Measurements from ENCODE around the gene WDR90. TPM values are rescaled to one million over a fixed set of nuclear protein-coding genes. Genes with fewer than 3 reads are reported as not detected.

The WDR90 gene
- total and polyA plus RNA-seq, 2 of the 13 experiments (the other 11 are each of a cell fraction or from before 2014, with no cell fraction given): 14.9 to 28.9 TPM

- no peak for TF ChIP-seq ZNF329 (CRISPR knock-in tag; IDR thresholded peaks at IDR 0.05; ENCODE audit: low read depth)
- no peak for TF ChIP-seq FOXA3 (CRISPR knock-in tag; IDR thresholded peaks at IDR 0.05)
- TF ChIP-seq MED1 (CRISPR knock-in tag; IDR thresholded peaks at IDR 0.05): peak; percentile 44
- peak; percentile 35; the same call in 1 of the 2 replicates for TF ChIP-seq ARID5B (CRISPR knock-in tag; IDR thresholded peaks at IDR 0.05)
- TF ChIP-seq ZNF766 (CRISPR knock-in tag; IDR thresholded peaks at IDR 0.05; ENCODE audit: borderline replicate concordance): no peak
- no peak for TF ChIP-seq ATF7 (IDR thresholded peaks at IDR 0.05)
- no peak for TF ChIP-seq ATF7 (CRISPR knock-in tag; IDR thresholded peaks at IDR 0.05)
- no peak for TF ChIP-seq ZNF430 (CRISPR knock-in tag; IDR thresholded peaks at IDR 0.05)
- no peak for TF ChIP-seq NR0B2 (CRISPR knock-in tag; IDR thresholded peaks at IDR 0.05)
- TF ChIP-seq ZNF230 (CRISPR knock-in tag; IDR thresholded peaks at IDR 0.05): no peak
- peak; percentile 83 for TF ChIP-seq TFAP4 (IDR thresholded peaks at IDR 0.05; ENCODE audit: borderline replicate concordance, low read depth)
- no peak for TF ChIP-seq ZNF513 (CRISPR knock-in tag; conservative IDR thresholded peaks at IDR 0.05)
- no peak for TF ChIP-seq TBL1XR1 (IDR thresholded peaks at IDR 0.05; ENCODE audit: borderline replicate concordance, low read length, partially characterized antibody)
- no peak for TF ChIP-seq RERE (CRISPR knock-in tag; IDR thresholded peaks at IDR 0.05; ENCODE audit: low read depth)
- TF ChIP-seq TSC22D2 (CRISPR knock-in tag; IDR thresholded peaks at IDR 0.05; ENCODE audit: borderline replicate concordance): no peak
Measured at GRCh38 chr16:654034-654433, 4.9 kb downstream of the WDR90 start (continued).
